B cell (primary cell): ENCODE measurements around the gene IGLON5. TPM values are rescaled to one million over a fixed set of nuclear protein-coding genes. Genes with fewer than 3 reads are reported as not detected.

Source experiments
- ATAC-seq: fragments of 200-7000 bp; cut with Tn5 transposase; one replicate; pipeline ENCODE4 v1.10.0; 2021; ENCODE audit warnings: low read depth, mild to moderate bottlenecking, moderate number of reproducible peaks, moderate library complexity
- CTCF ChIA-PET: fragments of 350-600 bp; sonication (Branson Sonifier 250); formaldehyde crosslinking; loops from one replicate; lab custom pipeline; 2021; ENCODE audit warnings: antibody characterized with exemption, inconsistent platforms; lab: Charles Lee
- POLR2A ChIA-PET: fragments of 350-600 bp; sonication (Branson Sonifier 250); formaldehyde crosslinking; loops from one replicate; lab custom pipeline; 2021; ENCODE audit warnings: antibody characterized with exemption; lab: Charles Lee
- DNase-seq: peaks from one replicate; pipeline ENCODE4 v3.0.0; 2013
- H2AFZ ChIP-seq: 2 replicates; pipeline ENCODE4 v1.6.1; 2012; ENCODE audit warnings: mild to moderate bottlenecking, low read depth, low read length; ENCODE audit not compliant: insufficient read depth, poor library complexity, severe bottlenecking
- H3K27ac ChIP-seq, 2 donors: 1 replicate in 1 of 2; 2 replicates in 1 of 2; pipeline ENCODE4 v1.5.1; 2012 to 2013; ENCODE audit warnings: low read length in 2 of 2, mild to moderate bottlenecking in 2 of 2, moderate library complexity in 1 of 2
- H3K27me3 ChIP-seq, 4 experiments: fragments of 200-600 bp in 1 of 4; sonication (generic) in 1 of 4; replicated peaks in 1 of 4; 1 replicate in 2 of 4; 2 replicates in 2 of 4; pipeline versions ENCODE4 v1.6.1 to v1.7.0; 2013 to 2016; ENCODE audit warnings: low read length in 3 of 4, mild to moderate bottlenecking in 2 of 4, mixed read lengths in 1 of 4, moderate library complexity in 1 of 4; ENCODE audit not compliant: insufficient read depth in 4 of 4, control insufficient read depth in 3 of 4; ENCODE audit errors: control extremely low read depth in 1 of 4
- H3K36me3 ChIP-seq, 2 experiments: replicated peaks in 1 of 2; 1 replicate in 1 of 2; 2 replicates in 1 of 2; pipeline versions ENCODE4 v1.6.1 to v1.7.1; 2013; ENCODE audit warnings: low read length in 1 of 2; ENCODE audit not compliant: insufficient read depth in 2 of 2, control insufficient read depth in 1 of 2; ENCODE audit errors: control extremely low read depth in 1 of 2, extremely low read depth in 1 of 2
- H3K4me1 ChIP-seq, 2 donors: fragments of 200-600 bp in 1 of 2; sonication (generic) in 1 of 2; 1 replicate in 1 of 2; 2 replicates in 1 of 2; pipeline versions ENCODE4 v1.5.1 to v1.6.1; 2013 to 2017; ENCODE audit warnings: low read length in 2 of 2; ENCODE audit not compliant: control insufficient read depth in 2 of 2, insufficient read depth in 2 of 2
- H3K4me2 ChIP-seq: replicated peaks from 2 replicates; pipeline ENCODE3; 2012; ENCODE audit warnings: mild to moderate bottlenecking, low read depth, low read length; ENCODE audit not compliant: poor library complexity, severe bottlenecking
- H3K4me3 ChIP-seq, 5 experiments: fragments of 200-600 bp in 1 of 5; sonication (generic) in 1 of 5; 1 replicate in 3 of 5; 2 replicates in 2 of 5; pipeline versions ENCODE4 v1.5.1 to v1.7.0; 2011 to 2016; ENCODE audit warnings: low read length in 4 of 5, mild to moderate bottlenecking in 4 of 5, low read depth in 2 of 5, control low read depth in 1 of 5, moderate library complexity in 1 of 5; ENCODE audit not compliant: insufficient read depth in 1 of 5; ENCODE audit errors: control extremely low read depth in 1 of 5, extremely low read depth in 1 of 5
- H3K79me2 ChIP-seq: fragments of 200-600 bp; sonication (generic); one replicate; pipeline ENCODE4 v1.6.0; 2016; ENCODE audit warnings: low read length; ENCODE audit not compliant: control insufficient read depth, insufficient read depth
- H3K9ac ChIP-seq: fragments of 200-600 bp; sonication (generic); 2 replicates; pipeline ENCODE4 v1.6.1; 2017; ENCODE audit warnings: mild to moderate bottlenecking, low read length, moderate library complexity
- H3K9me3 ChIP-seq, 3 donors: one replicate each; pipeline versions ENCODE4 v1.6.1 to v1.7.1; 2013; ENCODE audit warnings: low read length in 2 of 3; ENCODE audit not compliant: control insufficient read depth in 2 of 3, insufficient read depth in 1 of 3; ENCODE audit errors: control extremely low read depth in 1 of 3
- H4K20me1 ChIP-seq: 2 replicates; pipeline ENCODE4 v1.6.0; 2012; ENCODE audit warnings: mild to moderate bottlenecking, low read length; ENCODE audit not compliant: insufficient read depth, control insufficient read depth, poor library complexity, severe bottlenecking
- H3K27ac Mint-ChIP-seq: one replicate; pipeline ENCODE4 v1.8.0; 2021; ENCODE audit warnings: mixed read lengths
- H3K27me3 Mint-ChIP-seq: one replicate; pipeline ENCODE4 v1.8.0; 2021; ENCODE audit warnings: mixed read lengths
- H3K4me1 Mint-ChIP-seq: one replicate; pipeline ENCODE4 v1.8.0; 2021; ENCODE audit warnings: mixed read lengths
- H3K4me3 Mint-ChIP-seq: one replicate; pipeline ENCODE4 v1.8.0; 2021; ENCODE audit warnings: mixed read lengths
- H3K9me3 Mint-ChIP-seq: one replicate; pipeline ENCODE4 v1.8.0; 2022; ENCODE audit warnings: mixed read lengths; ENCODE audit not compliant: insufficient read depth
- CTCF ChIP-seq: fragments of 200-600 bp; IDR thresholded peaks from one replicate; pipeline ENCODE4 v1.8.0; 2022; ENCODE audit warnings: antibody characterized with exemption, mild to moderate bottlenecking
- EZH2 ChIP-seq: IDR thresholded peaks from 2 replicates; pipeline ENCODE4 v1.6.1; 2012; ENCODE audit warnings: borderline replicate concordance, low read depth, mild to moderate bottlenecking, moderate library complexity, low read length; ENCODE audit not compliant: insufficient read depth, poor library complexity, severe bottlenecking
- WGBS: methylation state at CpG from one replicate; pipeline ENCODE4 v1.1.5; 2013; ENCODE audit warnings: missing lambda C conversion rate; ENCODE audit not compliant: insufficient coverage; 5-methylcytosine and 5-hydroxymethylcytosine counted together
- intact Hi-C: fragments of 100-400 bp; cut with micrococcal nuclease; formaldehyde crosslinking; loops from one replicate; pipeline ENCODE4 v1.10.0; 2022
- polyA plus RNA-seq: library from polyadenylated mRNA; depleted of rRNA; stranded (reverse); fragments of >200 nt; gene quantifications from 2 replicates; pipeline ENCODE4 v1.2.3, GENCODE V29; 2012
- total RNA-seq, 2 donors: library from RNA; stranded (reverse); fragments of 120-200 nt in 1 of 2; gene quantifications; 1 replicate in 1 of 2; 2 replicates in 1 of 2; pipeline versions ENCODE4 v1.2.3 to v1.2.4, GENCODE V29; 2013 to 2022

The IGLON5 gene
- total and polyA plus RNA-seq, 2 donors (not counting 1 experiment from before 2014, with no cell fraction given): not detected

- POLR2A ChIA-PET: no interaction called here
- H3K27ac Mint-ChIP-seq: no peak overlapping the region
- TF ChIP-seq CTCF (no peak), EZH2 (no peak)
- H3K9ac ChIP-seq: no peak overlapping the region
- H3K27ac ChIP-seq: no peak overlapping the region
- H3K4me3 Mint-ChIP-seq: no peak overlapping the region
- no peak overlapping the region for H3K4me3 ChIP-seq
- ATAC-seq (no peak), DNase-seq (no peak)
- peaks cover 0 to 7% (median 0%) of the 10 kb centered on the region in 4 experiments for H3K27me3 ChIP-seq
- H3K27me3 Mint-ChIP-seq: peaks cover 23% of the 10 kb centered on the region
- CTCF ChIA-PET: no interaction called here
- WGBS: 75% methylated on average over 8 of the region's 12 CpGs
- intact Hi-C loops: no loop called here
- H3K9me3 ChIP-seq: no peaks in the 10 kb centered on the region
- H4K20me1 ChIP-seq: no peaks in the 10 kb centered on the region
- H3K4me1 ChIP-seq: no peaks in the 10 kb centered on the region
- no peak overlapping the region for H2AFZ ChIP-seq
- no peak overlapping the region for H3K4me2 ChIP-seq
- no peaks in the 10 kb centered on the region for H3K9me3 Mint-ChIP-seq
- H3K4me1 Mint-ChIP-seq: no peaks in the 10 kb centered on the region
- H3K79me2 ChIP-seq: no peaks in the 10 kb centered on the region
- H3K36me3 ChIP-seq: no peaks in the 10 kb centered on the region
These were observed 16.5 kb upstream of the IGLON5 start for GRCh38 chr19:51294977-51295375.

GRCh38 chr19:51295382-51296126, 15.9 kb upstream of the IGLON5 start:
- 77% methylated on average over 13 of the region's 15 CpGs for WGBS
- H3K4me3 Mint-ChIP-seq: no peak overlapping the region
- Histone ChIP-seq H4K20me1 (no peaks in the 10 kb centered on the region), H3K9ac (no peak overlapping the region), H3K9me3 (no peaks in the 10 kb centered on the region), H3K4me1 (no peaks in the 10 kb centered on the region), H3K27me3 (peaks cover 0 to 7% (median 0%) of the 10 kb centered on the region in 4 experiments), H3K4me3 (no peak overlapping the region), H2AFZ (no peak overlapping the region), H3K27ac (no peak overlapping the region), H3K36me3 (no peaks in the 10 kb centered on the region), H3K79me2 (no peaks in the 10 kb centered on the region), H3K4me2 (no peak overlapping the region)
- no peaks in the 10 kb centered on the region for H3K9me3 Mint-ChIP-seq
- ChIA-PET POLR2A (no interaction called here), CTCF (interaction anchor here (1.3 kb wide), 1 partner anchor 365 kb away, joined by 4 read pairs; no protein-coding TSS in a partner anchor)
- no peak overlapping the region for H3K27ac Mint-ChIP-seq
- TF ChIP-seq EZH2 (no peak), CTCF (no peak)
- intact Hi-C loops: no loop called here
- ATAC-seq: no peak
- DNase-seq: no peak
- peaks cover 20% of the 10 kb centered on the region for H3K27me3 Mint-ChIP-seq
- no peaks in the 10 kb centered on the region for H3K4me1 Mint-ChIP-seq
